Endodermal cell (in vitro differentiated cells): ENCODE measurements around the gene APELA. TPM values are rescaled to one million over a fixed set of nuclear protein-coding genes. Genes with fewer than 3 reads are reported as not detected.
"Not testable (repeated sequence)": the region's sequence is repeated elsewhere in the genome, so short reads cannot be mapped to it uniquely, and the experiment has no call there.

Source experiments
- DNase-seq: peaks from one replicate; pipeline ENCODE4 v3.0.0-alpha.2; 2017
- H3K27ac ChIP-seq: 2 replicates; pipeline ENCODE4 v1.5.1; 2013; ENCODE audit warnings: mild to moderate bottlenecking, low read depth, low read length, moderate library complexity
- H3K27me3 ChIP-seq: 2 replicates; pipeline ENCODE4 v1.6.1; 2013; ENCODE audit warnings: mild to moderate bottlenecking, low read length, moderate library complexity; ENCODE audit not compliant: insufficient read depth, control insufficient read depth, poor library complexity, severe bottlenecking
- H3K36me3 ChIP-seq: 2 replicates; pipeline ENCODE4 v1.7.0; 2013; ENCODE audit warnings: mild to moderate bottlenecking, low read length, moderate library complexity; ENCODE audit not compliant: control insufficient read depth, insufficient read depth
- H3K4me1 ChIP-seq: one replicate; pipeline ENCODE4 v1.7.0; 2013; ENCODE audit warnings: low read length; ENCODE audit not compliant: control insufficient read depth, insufficient read depth
- H3K4me3 ChIP-seq: 2 replicates; pipeline ENCODE4 v1.5.1; 2013; ENCODE audit warnings: mild to moderate bottlenecking, low read length, moderate library complexity
- H3K9ac ChIP-seq: 2 replicates; pipeline ENCODE4 v1.6.1; 2013; ENCODE audit warnings: mild to moderate bottlenecking, low read length, moderate library complexity; ENCODE audit not compliant: poor library complexity, severe bottlenecking; ENCODE audit errors: extremely low read depth
- H3K9me3 ChIP-seq: 2 replicates; pipeline ENCODE4 v1.6.1; 2013; ENCODE audit warnings: mild to moderate bottlenecking, low read length, moderate library complexity; ENCODE audit not compliant: control insufficient read depth
- H3K27ac Mint-ChIP-seq: 2 replicates; pipeline ENCODE4 v1.8.0; 2020; ENCODE audit warnings: mixed read lengths
- H3K27me3 Mint-ChIP-seq: 2 replicates; pipeline ENCODE4 v1.8.0; 2021; ENCODE audit warnings: mild to moderate bottlenecking, mixed read lengths; ENCODE audit not compliant: insufficient read depth
- H3K36me3 Mint-ChIP-seq: 2 replicates; pipeline ENCODE4 v1.8.0; 2020; ENCODE audit warnings: low read depth, mixed read lengths
- H3K4me1 Mint-ChIP-seq: 2 replicates; pipeline ENCODE4 v1.8.0; 2020; ENCODE audit warnings: mixed read lengths
- H3K4me3 Mint-ChIP-seq: 2 replicates; pipeline ENCODE4 v1.8.0; 2020; ENCODE audit warnings: mild to moderate bottlenecking, moderate library complexity, mixed read lengths
- H3K9me3 Mint-ChIP-seq: 2 replicates; pipeline ENCODE4 v1.8.0; 2020; ENCODE audit warnings: mild to moderate bottlenecking, mixed read lengths
- WGBS, 2 experiments: methylation state at CpG; one replicate each; pipeline versions ENCODE4 v1.1.5 to v1.1.7; 2013; ENCODE audit warnings: missing lambda C conversion rate in 2 of 2, mixed read lengths in 1 of 2; ENCODE audit not compliant: insufficient coverage in 1 of 2, insufficient read length in 1 of 2; 5-methylcytosine and 5-hydroxymethylcytosine counted together
- total RNA-seq, 2 donors: library from RNA; stranded (reverse); fragmentation: NEBNext Ultra II Directional in 1 of 2; extraction: Animal tissue kit (Norgen Biotek cat#: 25700) in 1 of 2; gene quantifications; 2 replicates in 1 of 2; 3 replicates in 1 of 2; pipeline ENCODE4 v1.2.1, GENCODE V29; 2021
- TF ChIP-seq, protein P1 (sequence below): fragments of 200-600 bp; sonication (generic); conservative IDR thresholded peaks from 2 replicates; pipeline ENCODE4 v1.5.0; 2021; ENCODE audit warnings: antibody characterized with exemption, mild to moderate bottlenecking

The APELA gene
- total RNA-seq, 2 donors from 2014 or later, result 3.3 to 21.5 TPM

DNA sequence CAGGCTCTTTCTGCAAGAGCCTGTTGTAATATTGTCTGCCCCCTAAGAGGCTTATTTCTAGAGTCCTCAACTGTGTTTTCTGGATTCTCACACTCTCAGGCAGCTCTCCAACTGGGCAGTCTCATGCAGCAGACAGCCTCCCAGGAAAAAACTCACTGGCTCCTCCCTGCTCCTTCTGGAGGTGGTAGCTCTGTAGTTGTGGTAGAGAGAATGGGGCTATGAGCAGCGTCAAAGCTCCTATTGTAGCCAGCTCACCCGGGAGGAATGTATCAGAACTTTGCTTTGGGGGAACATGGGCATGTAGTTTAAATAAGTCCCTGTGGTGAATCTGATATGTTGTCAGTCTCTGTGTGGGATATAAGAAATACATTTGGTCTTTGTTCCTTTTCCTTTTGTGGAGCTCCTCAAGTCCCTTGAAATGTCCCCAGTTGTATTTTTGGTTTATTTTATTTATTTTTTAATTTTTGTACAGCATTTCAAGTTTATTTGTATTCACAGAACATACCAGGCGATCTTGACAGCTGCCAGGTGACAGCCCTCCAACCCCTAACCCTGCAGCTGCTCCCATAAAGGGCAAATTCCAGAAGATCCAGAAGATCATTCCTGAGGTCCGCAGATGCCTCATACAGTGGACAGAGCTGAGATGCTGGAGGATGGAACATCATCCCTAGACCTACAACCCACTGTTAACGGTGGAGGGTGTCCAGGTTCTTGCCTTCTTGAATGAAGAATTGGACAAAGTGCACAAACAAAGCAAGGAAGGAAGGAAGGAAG, 54.8 kb downstream of the APELA start:
- Histone ChIP-seq H3K4me1 (no peaks in the 10 kb centered on the region), H3K27me3 (no peaks in the 10 kb centered on the region), H3K4me3 (no peak overlapping the region), H3K36me3 (no peaks in the 10 kb centered on the region), H3K9ac (no peak overlapping the region), H3K27ac (no peak overlapping the region), H3K9me3 (no peaks in the 10 kb centered on the region)
- Mint-ChIP-seq H3K9me3 (no peaks in the 10 kb centered on the region), H3K4me3 (no peak overlapping the region), H3K27me3 (peaks cover 3% of the 10 kb centered on the region), H3K27ac (no peak overlapping the region), H3K4me1 (peaks cover 15% of the 10 kb centered on the region), H3K36me3 (no peaks in the 10 kb centered on the region)
- WGBS, 2 experiments, result 88 to 100% methylated on average over 2 to 5 of the region's 5 CpGs
- peak; percentile 58 for DNase-seq
- TF ChIP-seq, protein P1, sequence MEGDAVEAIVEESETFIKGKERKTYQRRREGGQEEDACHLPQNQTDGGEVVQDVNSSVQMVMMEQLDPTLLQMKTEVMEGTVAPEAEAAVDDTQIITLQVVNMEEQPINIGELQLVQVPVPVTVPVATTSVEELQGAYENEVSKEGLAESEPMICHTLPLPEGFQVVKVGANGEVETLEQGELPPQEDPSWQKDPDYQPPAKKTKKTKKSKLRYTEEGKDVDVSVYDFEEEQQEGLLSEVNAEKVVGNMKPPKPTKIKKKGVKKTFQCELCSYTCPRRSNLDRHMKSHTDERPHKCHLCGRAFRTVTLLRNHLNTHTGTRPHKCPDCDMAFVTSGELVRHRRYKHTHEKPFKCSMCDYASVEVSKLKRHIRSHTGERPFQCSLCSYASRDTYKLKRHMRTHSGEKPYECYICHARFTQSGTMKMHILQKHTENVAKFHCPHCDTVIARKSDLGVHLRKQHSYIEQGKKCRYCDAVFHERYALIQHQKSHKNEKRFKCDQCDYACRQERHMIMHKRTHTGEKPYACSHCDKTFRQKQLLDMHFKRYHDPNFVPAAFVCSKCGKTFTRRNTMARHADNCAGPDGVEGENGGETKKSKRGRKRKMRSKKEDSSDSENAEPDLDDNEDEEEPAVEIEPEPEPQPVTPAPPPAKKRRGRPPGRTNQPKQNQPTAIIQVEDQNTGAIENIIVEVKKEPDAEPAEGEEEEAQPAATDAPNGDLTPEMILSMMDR, result no peak

DNA sequence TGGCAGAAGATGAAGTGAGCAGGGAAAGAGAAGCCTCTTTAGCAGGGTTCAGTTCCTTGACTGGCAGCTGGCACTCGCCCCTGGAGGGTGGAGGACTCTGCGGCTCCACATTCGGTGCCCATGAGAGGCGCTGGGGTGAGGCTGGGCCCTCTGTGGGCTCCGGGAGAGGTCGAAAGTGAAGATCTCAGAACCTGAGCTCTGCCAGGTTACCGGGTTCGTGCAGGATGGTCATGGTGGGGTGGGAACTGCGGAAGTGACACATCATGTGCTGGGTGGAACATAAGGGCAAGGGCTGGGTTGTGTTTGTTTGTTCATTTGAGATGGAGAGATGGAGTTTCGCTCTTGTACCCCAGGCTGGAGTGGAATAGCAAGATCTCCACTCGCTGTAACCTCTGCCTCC, 56.3 kb downstream of the APELA start:
- Mint-ChIP-seq H3K36me3 (no peaks in the 10 kb centered on the region), H3K4me1 (peaks cover 17% of the 10 kb centered on the region), H3K27ac (no peak overlapping the region), H3K9me3 (no peaks in the 10 kb centered on the region), H3K4me3 (no peak overlapping the region), H3K27me3 (peaks cover 3% of the 10 kb centered on the region)
- peak; percentile 45 for DNase-seq
- 93 to 96% methylated on average over 10 to 11 of the region's 11 CpGs for WGBS, 2 experiments
- Histone ChIP-seq H3K9me3 (no peaks in the 10 kb centered on the region), H3K9ac (no peak overlapping the region), H3K4me1 (no peaks in the 10 kb centered on the region), H3K27me3 (no peaks in the 10 kb centered on the region), H3K36me3 (no peaks in the 10 kb centered on the region), H3K4me3 (no peak overlapping the region), H3K27ac (no peak overlapping the region)
- TF ChIP-seq, protein P1, result no peak

DNA sequence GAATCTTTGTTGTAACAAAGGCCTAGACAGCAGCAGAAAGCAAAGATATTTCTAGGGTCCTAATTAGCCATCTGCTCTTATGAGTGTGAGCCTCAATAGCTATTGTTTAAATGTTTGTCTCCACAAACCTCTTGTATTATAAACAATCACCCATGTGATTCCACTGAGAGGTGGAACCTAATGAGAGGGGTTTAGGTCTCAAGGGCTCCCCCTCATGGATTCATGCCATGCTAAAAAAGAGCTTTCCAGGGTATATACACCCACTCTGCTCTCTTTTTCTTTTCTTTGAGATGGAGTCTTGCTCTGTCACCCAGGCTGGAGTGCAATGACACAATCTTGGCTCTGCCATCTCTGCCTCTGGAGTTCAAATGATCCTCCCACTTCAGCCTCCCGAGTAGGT, 58.4 kb downstream of the APELA start:
- H3K27ac Mint-ChIP-seq, result no peak overlapping the region
- 80 to 95% methylated on average over 1 of the region's 1 CpG for WGBS, 2 experiments

DNA sequence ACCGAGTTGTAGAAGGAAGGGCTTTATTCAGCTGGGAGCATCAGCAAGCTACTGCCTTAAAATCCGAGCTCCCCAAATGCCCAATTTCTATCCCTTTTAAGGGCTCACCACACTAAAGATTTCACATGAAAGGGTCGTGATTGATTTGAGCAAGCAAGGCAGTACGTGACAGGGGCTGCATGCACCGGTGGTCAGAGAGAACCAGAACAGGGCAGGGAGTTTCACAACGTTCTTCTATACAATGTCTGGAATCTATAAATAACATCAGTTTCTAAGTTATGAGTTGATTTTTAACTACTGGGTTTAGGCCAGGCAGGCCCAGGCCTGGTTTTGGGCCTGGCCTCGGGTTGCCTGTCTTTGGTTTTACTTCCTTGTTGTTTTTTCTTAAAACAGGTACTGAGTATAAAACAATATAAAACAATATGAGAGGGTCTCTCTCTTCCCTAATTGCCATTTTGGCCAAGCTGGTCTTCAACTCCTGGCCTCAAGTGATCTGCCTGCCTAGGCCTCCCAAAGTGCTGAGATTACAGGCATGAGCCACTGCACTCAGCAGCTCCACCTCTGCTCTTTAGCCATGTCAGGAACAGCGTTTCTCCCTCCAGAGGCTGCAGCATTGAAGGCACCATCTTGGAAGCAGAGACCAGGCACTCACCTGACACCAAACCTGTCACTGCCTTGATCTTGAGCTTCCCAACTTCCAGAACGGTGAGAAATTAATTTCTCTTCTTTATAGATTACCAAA, 59.1 kb downstream of the APELA start:
- H3K4me1 ChIP-seq, H3K27me3 Mint-ChIP-seq, H3K9ac ChIP-seq, H3K9me3 ChIP-seq, H3K36me3 ChIP-seq, H3K4me3 Mint-ChIP-seq, H3K27me3 ChIP-seq, H3K9me3 Mint-ChIP-seq, H3K36me3 Mint-ChIP-seq, H3K27ac ChIP-seq, H3K4me3 ChIP-seq: not testable (repeated sequence)
- 88 to 89% methylated on average over 3 to 9 of the region's 9 CpGs for WGBS, 2 experiments
- Mint-ChIP-seq H3K4me1 (peaks cover 18% of the 10 kb centered on the region), H3K27ac (peak overlapping the region; percentile 28)
- DNase-seq, result peak; percentile 48

More for the DNA sequence above, 58.4 kb downstream of the APELA start:
- Histone ChIP-seq H3K4me3 (no peak overlapping the region), H3K9ac (no peak overlapping the region), H3K4me1 (no peaks in the 10 kb centered on the region), H3K27ac (no peak overlapping the region), H3K27me3 (no peaks in the 10 kb centered on the region), H3K36me3 (no peaks in the 10 kb centered on the region), H3K9me3 (no peaks in the 10 kb centered on the region)
- TF ChIP-seq, protein P1, result peak; percentile 78
- H3K36me3 Mint-ChIP-seq, result no peaks in the 10 kb centered on the region
- peaks cover 18% of the 10 kb centered on the region for H3K4me1 Mint-ChIP-seq
- H3K9me3 Mint-ChIP-seq, result no peaks in the 10 kb centered on the region
- H3K27me3 Mint-ChIP-seq, result no peaks in the 10 kb centered on the region
- H3K4me3 Mint-ChIP-seq, result no peak overlapping the region
- DNase-seq, result peak; percentile 75
